Neuronal stem cell (in vitro differentiated cells): ENCODE data around the gene PEAK3.

Source experiments
- DNase-seq: peaks from one replicate; pipeline ENCODE4 v3.0.0-alpha.2; 2013; ENCODE audit warnings: low spot score
- H2AFZ ChIP-seq: one replicate; pipeline ENCODE4 v1.6.1; 2013; ENCODE audit warnings: mild to moderate bottlenecking, low read length, inconsistent platforms
- H2AK5ac ChIP-seq: 2 replicates; pipeline ENCODE4 v1.6.1; 2013; ENCODE audit warnings: low read depth, mild to moderate bottlenecking, inconsistent platforms, low read length, moderate library complexity, mixed read lengths
- H2BK120ac ChIP-seq: 2 replicates; pipeline ENCODE4 v1.6.1; 2013; ENCODE audit warnings: low read depth, mild to moderate bottlenecking, inconsistent platforms, low read length, moderate library complexity, mixed read lengths
- H2BK12ac ChIP-seq: one replicate; pipeline ENCODE4 v1.6.1; 2013; ENCODE audit warnings: low read length, inconsistent platforms
- H2BK15ac ChIP-seq: 2 replicates; pipeline ENCODE4 v1.6.1; 2013; ENCODE audit warnings: mild to moderate bottlenecking, low read length, inconsistent platforms, mixed read lengths
- H2BK5ac ChIP-seq: one replicate; pipeline ENCODE4 v1.6.1; 2013; ENCODE audit warnings: inconsistent platforms, mild to moderate bottlenecking, low read length, moderate library complexity
- H3K14ac ChIP-seq: one replicate; pipeline ENCODE4 v1.6.1; 2013; ENCODE audit warnings: low read length, inconsistent platforms
- H3K18ac ChIP-seq: 2 replicates; pipeline ENCODE4 v1.6.1; 2013; ENCODE audit warnings: low read length, inconsistent platforms
- H3K23ac ChIP-seq: 2 replicates; pipeline ENCODE4 v1.6.1; 2013; ENCODE audit warnings: low read depth, mild to moderate bottlenecking, mixed read lengths, low read length, inconsistent platforms; ENCODE audit not compliant: poor library complexity
- H3K27ac ChIP-seq: replicated peaks from 3 replicates; pipeline ENCODE4 v1.5.1; 2013; ENCODE audit warnings: low read length, inconsistent platforms
- H3K27me3 ChIP-seq, 3 experiments: 2 replicates each; pipeline ENCODE4 v1.6.1; 2013; ENCODE audit warnings: low read length in 3 of 3, mild to moderate bottlenecking in 2 of 3, inconsistent platforms in 1 of 3, low read depth in 1 of 3, mixed read lengths in 1 of 3, moderate library complexity in 1 of 3; ENCODE audit not compliant: control insufficient read depth in 3 of 3, insufficient read depth in 3 of 3
- H3K36me3 ChIP-seq, 2 donors: replicated peaks in 1 of 2; 2 replicates each; pipeline ENCODE4 v1.6.1; 2013; ENCODE audit warnings: low read length in 2 of 2; ENCODE audit not compliant: control insufficient read depth in 2 of 2, insufficient read depth in 2 of 2
- H3K4ac ChIP-seq: 2 replicates; pipeline ENCODE4 v1.6.1; 2013; ENCODE audit warnings: inconsistent platforms, mild to moderate bottlenecking, low read length, moderate library complexity
- H3K4me1 ChIP-seq, 2 donors: 1 replicate in 1 of 2; 2 replicates in 1 of 2; pipeline ENCODE4 v1.6.1; 2013; ENCODE audit warnings: low read length in 2 of 2, low read depth in 1 of 2; ENCODE audit not compliant: control insufficient read depth in 2 of 2, insufficient read depth in 1 of 2
- H3K4me2 ChIP-seq: one replicate; pipeline ENCODE4 v1.6.1; 2013; ENCODE audit warnings: mild to moderate bottlenecking, low read length, inconsistent platforms; ENCODE audit not compliant: insufficient read depth, poor library complexity, severe bottlenecking
- H3K4me3 ChIP-seq, 2 donors: 2 replicates each; pipeline ENCODE4 v1.5.1; 2013; ENCODE audit warnings: low read length in 2 of 2, mild to moderate bottlenecking in 2 of 2, inconsistent platforms in 1 of 2, moderate library complexity in 1 of 2
- H3K79me1 ChIP-seq: one replicate; pipeline ENCODE4 v1.6.1; 2013; ENCODE audit warnings: low read depth, mild to moderate bottlenecking, inconsistent platforms, low read length, moderate library complexity
- H3K9ac ChIP-seq: one replicate; pipeline ENCODE4 v1.6.1; 2013; ENCODE audit warnings: mild to moderate bottlenecking, low read depth, low read length, inconsistent platforms; ENCODE audit not compliant: poor library complexity
- H3K9me3 ChIP-seq, 2 donors: replicated peaks in 1 of 2; 2 replicates each; pipeline versions ENCODE3 to v1.6.1; 2013; ENCODE audit warnings: low read length in 2 of 2, mild to moderate bottlenecking in 2 of 2, inconsistent platforms in 1 of 2, low read depth in 1 of 2, mixed read lengths in 1 of 2, moderate library complexity in 1 of 2; ENCODE audit not compliant: control insufficient read depth in 2 of 2, insufficient read depth in 1 of 2
- H4K8ac ChIP-seq: one replicate; pipeline ENCODE4 v1.6.1; 2013; ENCODE audit warnings: low read depth, mild to moderate bottlenecking, inconsistent platforms, low read length, moderate library complexity
- H4K91ac ChIP-seq: one replicate; pipeline ENCODE4 v1.6.1; 2013; ENCODE audit warnings: low read length, low read depth, mild to moderate bottlenecking, inconsistent platforms; ENCODE audit not compliant: poor library complexity
- WGBS, 2 donors: extraction: QIAGEN DNeasy Blood & Tissue Kit; methylation state at CpG; one replicate each; pipeline ENCODE4 v1.1.7; 2013; ENCODE audit warnings: missing lambda C conversion rate in 2 of 2, mixed read lengths in 1 of 2; ENCODE audit not compliant: insufficient read length in 2 of 2, insufficient replicate concordance in 1 of 2; ENCODE audit errors: extremely low coverage in 2 of 2; 5-methylcytosine and 5-hydroxymethylcytosine counted together

The PEAK3 gene

DNA sequence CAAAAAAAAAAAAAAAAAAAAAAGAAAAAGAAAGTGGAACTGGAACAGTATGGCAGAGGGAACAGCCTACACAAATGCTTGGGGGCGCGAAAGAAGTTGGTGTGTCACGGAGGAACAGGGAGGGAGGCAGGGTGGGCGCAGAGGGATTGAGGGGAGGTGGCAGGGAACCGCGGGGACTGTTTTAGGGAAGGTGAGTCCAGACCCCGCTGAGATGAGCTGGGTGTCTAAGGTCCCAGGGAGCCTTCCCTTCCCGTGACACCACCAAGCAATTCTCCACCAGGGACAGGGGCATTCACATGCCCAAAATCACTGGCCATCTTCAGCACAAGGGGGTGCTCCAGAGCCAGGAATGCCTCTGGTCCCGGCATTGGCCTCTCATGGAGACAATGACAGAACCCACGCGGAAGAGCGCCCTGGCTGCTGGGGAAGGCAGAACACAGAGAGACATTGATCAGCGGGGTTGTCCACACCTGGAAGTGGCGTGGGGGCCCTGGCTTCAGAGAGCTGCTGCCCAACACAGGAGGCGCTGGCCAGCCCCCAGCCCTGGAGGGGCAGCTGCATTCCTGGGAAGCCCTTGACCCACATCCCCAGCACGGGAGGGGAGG, 6.9 kb downstream of the PEAK3 start:
- no peak overlapping the region for H4K91ac ChIP-seq
- peaks cover 12 to 21% of the 10 kb centered on the region in 2 donors for H3K4me1 ChIP-seq
- no peak overlapping the region for H2BK12ac ChIP-seq
- H3K36me3 ChIP-seq = peaks cover 20 to 28% of the 10 kb centered on the region in 2 donors
- H3K18ac ChIP-seq = no peak overlapping the region
- no peak for DNase-seq
- peak overlapping the region; percentile 60 for H3K9ac ChIP-seq
- H3K4me2 ChIP-seq = no peak overlapping the region
- peak overlapping the region; percentile 23 for H2AFZ ChIP-seq
- H4K8ac ChIP-seq = no peak overlapping the region
- peaks cover 22% of the 10 kb centered on the region for H3K79me1 ChIP-seq
- WGBS, 2 donors = no CpG with 5 or more reads among the region's 16 CpGs
- no peak overlapping the region for H2AK5ac ChIP-seq
- no peak overlapping the region for H3K4ac ChIP-seq
- peak overlapping the region; percentile 93 for H2BK5ac ChIP-seq
- no peak overlapping the region for H3K14ac ChIP-seq
- H2BK15ac ChIP-seq = no peak overlapping the region
- peak overlapping the region; percentile 14 for H3K23ac ChIP-seq
- no peaks in the 10 kb centered on the region for H3K9me3 ChIP-seq
- no peak overlapping the region for H3K27ac ChIP-seq
- no peak overlapping the region for H3K4me3 ChIP-seq
- no peaks in the 10 kb centered on the region for H3K27me3 ChIP-seq
- H2BK120ac ChIP-seq = no peak overlapping the region

GRCh38 chr19:2274185-2274711, 7.7 kb downstream of the PEAK3 start:
- H3K14ac ChIP-seq = no peak overlapping the region
- H3K4me2 ChIP-seq = no peak overlapping the region
- H3K4me1 ChIP-seq = peaks cover 12 to 24% of the 10 kb centered on the region in 2 donors
- peak overlapping the region in 1 of 2 donors; percentile 26 for H3K4me3 ChIP-seq
- peaks cover 20 to 28% of the 10 kb centered on the region in 2 donors for H3K36me3 ChIP-seq
- DNase-seq = no peak
- peaks cover 24% of the 10 kb centered on the region for H3K79me1 ChIP-seq
- no CpG with 5 or more reads among the region's 9 CpGs for WGBS, 2 donors
- no peak overlapping the region for H2AK5ac ChIP-seq
- no peak overlapping the region for H2BK120ac ChIP-seq
- H4K91ac ChIP-seq = peak overlapping the region; percentile 87
- H2BK15ac ChIP-seq = no peak overlapping the region
- H3K27ac ChIP-seq = no peak overlapping the region
- H2BK5ac ChIP-seq = no peak overlapping the region
- no peak overlapping the region for H4K8ac ChIP-seq
- no peak overlapping the region for H3K9ac ChIP-seq
- H2BK12ac ChIP-seq = no peak overlapping the region
- no peak overlapping the region for H3K23ac ChIP-seq
- H3K27me3 ChIP-seq = no peaks in the 10 kb centered on the region
- no peak overlapping the region for H3K4ac ChIP-seq
- no peaks in the 10 kb centered on the region for H3K9me3 ChIP-seq
- H2AFZ ChIP-seq = no peak overlapping the region
- no peak overlapping the region for H3K18ac ChIP-seq

DNA sequence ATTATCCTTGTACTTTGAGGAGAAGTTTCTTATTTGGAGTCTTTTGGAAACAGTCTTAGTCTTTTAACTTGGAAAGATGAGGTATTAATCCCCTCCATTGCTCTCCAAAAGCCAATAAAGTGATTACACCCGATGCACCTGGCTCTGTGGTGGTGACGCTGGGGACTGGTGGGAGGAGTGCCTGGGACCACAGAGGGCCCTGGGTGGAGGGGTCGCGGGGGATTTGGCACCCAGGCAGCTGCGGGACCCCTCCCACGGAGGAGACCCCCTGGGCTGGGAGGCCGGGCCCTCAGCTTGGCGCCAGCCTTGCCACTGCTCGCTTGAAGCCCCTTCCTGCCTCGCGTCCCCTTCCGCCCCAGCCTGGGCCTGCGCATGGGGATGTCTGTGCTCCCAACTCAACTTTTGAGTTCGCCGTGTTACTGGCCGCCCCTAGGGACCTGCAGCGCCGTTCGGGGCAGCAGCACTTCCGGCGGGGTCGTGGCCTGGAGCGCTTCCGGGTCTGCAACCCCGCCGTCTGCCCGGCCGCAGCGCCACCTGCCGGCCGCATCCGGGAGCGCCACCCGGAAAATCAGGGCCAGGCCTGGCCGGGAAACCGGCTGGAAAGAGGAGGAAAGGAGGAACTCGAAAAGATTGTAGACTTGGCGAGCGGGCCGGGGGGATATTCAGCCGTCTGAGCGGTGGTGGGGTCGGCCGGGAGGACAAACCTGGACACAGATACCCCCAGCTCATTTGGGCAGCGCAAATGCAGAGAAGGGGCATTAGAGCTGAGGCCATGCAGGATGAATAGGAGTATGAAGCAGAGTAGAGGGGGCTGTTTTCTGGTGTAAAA, 8.4 kb downstream of the PEAK3 start:
- H3K79me1 ChIP-seq = peaks cover 24% of the 10 kb centered on the region
- peak overlapping the region; percentile 87 for H4K91ac ChIP-seq
- peak overlapping the region; percentile 71 for H3K27ac ChIP-seq
- H4K8ac ChIP-seq = no peak overlapping the region
- peak overlapping the region; percentile 11 to 65 for H3K4me3 ChIP-seq
- no peak overlapping the region for H2AFZ ChIP-seq
- no peaks in the 10 kb centered on the region for H3K9me3 ChIP-seq
- peak overlapping the region; percentile 44 for H3K9ac ChIP-seq
- H2BK15ac ChIP-seq = no peak overlapping the region
- no peak overlapping the region for H3K4ac ChIP-seq
- WGBS, 2 donors = no CpG with 5 or more reads among the region's 45 CpGs
- DNase-seq = peak; percentile 80
- no peak overlapping the region for H2BK12ac ChIP-seq
- H3K14ac ChIP-seq = no peak overlapping the region
- H2BK5ac ChIP-seq = peak overlapping the region; percentile 39
- no peak overlapping the region for H2AK5ac ChIP-seq
- H3K18ac ChIP-seq = peak overlapping the region; percentile 83
- peak overlapping the region; percentile 45 for H3K4me2 ChIP-seq
- no peaks in the 10 kb centered on the region for H3K27me3 ChIP-seq
- peak overlapping the region; percentile 80 for H3K23ac ChIP-seq
- H2BK120ac ChIP-seq = no peak overlapping the region
- H3K36me3 ChIP-seq = peaks cover 20 to 28% of the 10 kb centered on the region in 2 donors
- peaks cover 12 to 24% of the 10 kb centered on the region in 2 donors for H3K4me1 ChIP-seq
